ENCODE results near the gene SELENON. TPM values are rescaled to one million over a fixed set of nuclear protein-coding genes. Genes with fewer than 3 reads are reported as not detected.

The SELENON gene
- total and polyA plus RNA-seq, 9 of the 15 experiments (the other 6 are each of a cell fraction or from before 2014, with no cell fraction given), result 0.43 to 26.7 (median 7.0) TPM

GRCh38 chr1:25819491-25820246 is 19.7 kb downstream of the SELENON start, which contains the start of gene MTFR1L (continued):
- peak; percentile 74 for TF ChIP-seq CREM (IDR thresholded peaks at IDR 0.05; ENCODE audit: low read depth)
- TF ChIP-seq HNRNPUL1 (IDR thresholded peaks at IDR 0.05; ENCODE audit: low read length), result no peak
- TF ChIP-seq ATF7 (IDR thresholded peaks at IDR 0.05), result peak; percentile 86
- TF ChIP-seq SRF (CRISPR knock-in tag; IDR thresholded peaks at IDR 0.05), result peak in 1 of 2 experiments; percentile 48; a peak in 1 of 4 replicates
- TF ChIP-seq ZBTB17 (CRISPR knock-in tag; IDR thresholded peaks at IDR 0.05), result peak; percentile 64
- peak; percentile 97 for TF ChIP-seq ARID4B (CRISPR knock-in tag; IDR thresholded peaks at IDR 0.05)
- TF ChIP-seq CCNT2 (IDR thresholded peaks at IDR 0.05; ENCODE audit: borderline replicate concordance, extremely low read depth, insufficient read length, low read depth, low read length), result peak; percentile 70
- TF ChIP-seq ATF4 (CRISPR knock-in tag; IDR thresholded peaks at IDR 0.05), result no peak
- TF ChIP-seq NFIC (IDR thresholded peaks at IDR 0.05), result peak; percentile 13
- TF ChIP-seq HLTF (IDR thresholded peaks at IDR 0.05), result 0 out of 2 replicates have a peak, but pooled peaks have one; percentile 13
- TF ChIP-seq ZFP1 (CRISPR knock-in tag; IDR thresholded peaks at IDR 0.05), result no peak
- TF ChIP-seq CHD2 (IDR thresholded peaks at IDR 0.05; ENCODE audit: low read depth, low read length), result peak; percentile 98
- no peak for TF ChIP-seq NFE2L1 (tag; IDR thresholded peaks at IDR 0.05; ENCODE audit: borderline replicate concordance, low read depth)
- no peak for TF ChIP-seq IRF9 (tag; IDR thresholded peaks at IDR 0.05)
- TF ChIP-seq FIP1L1 (IDR thresholded peaks at IDR 0.05; ENCODE audit: low read depth, low read length, poor library complexity, severe bottlenecking), result peak; percentile 85
- TF ChIP-seq SP1 (CRISPR knock-in tag; IDR thresholded peaks at IDR 0.05), result peak; percentile 94
- TF ChIP-seq CBX2 (IDR thresholded peaks at IDR 0.05; ENCODE audit: insufficient read depth, low read length, poor library complexity, severe bottlenecking), result no peak
- TF ChIP-seq BRD4 (IDR thresholded peaks at IDR 0.05), result peak; percentile 25; the same call in 1 of the 2 replicates
- TF ChIP-seq ZBTB5 (IDR thresholded peaks at IDR 0.05), result no peak
- TF ChIP-seq ZNF274 (IDR thresholded peaks at IDR 0.05; ENCODE audit: borderline replicate concordance, low read depth, low read length), result no peak

All from K562 (cell line).